HepG2 (cell line): ENCODE data around the gene UBE2D3. TPM values are rescaled to one million over a fixed set of nuclear protein-coding genes. Genes with fewer than 3 reads are reported as not detected.

ENCODE experiments used
- FOSL2 ChIP-seq: sonication (generic); formaldehyde crosslinking; IDR thresholded peaks from 2 replicates; pipeline ENCODE4 v1.4.0; 2020; ENCODE audit warnings: missing genetic modification reagents
- HDAC1 ChIP-seq: sonication (generic); formaldehyde crosslinking; IDR thresholded peaks from 2 replicates; pipeline ENCODE4 v1.5.1; 2020; ENCODE audit warnings: mild to moderate bottlenecking, missing genetic modification reagents
- KIAA2018 ChIP-seq: sonication (generic); formaldehyde crosslinking; IDR thresholded peaks from 2 replicates; pipeline ENCODE4 v1.5.0; 2020; ENCODE audit warnings: mild to moderate bottlenecking, missing genetic modification reagents, borderline replicate concordance
- NR2F6 ChIP-seq, 2 experiments: IDR thresholded peaks; 2 replicates each; pipeline ENCODE4 v1.6.1; 2016; ENCODE audit warnings: antibody characterized with exemption in 1 of 2, mild to moderate bottlenecking in 1 of 2
- RELA ChIP-seq: sonication (generic); formaldehyde crosslinking; IDR thresholded peaks from 2 replicates; pipeline ENCODE4 v1.4.0; 2020; ENCODE audit warnings: missing genetic modification reagents
- SKI ChIP-seq: fragments of 450-650 bp; IDR thresholded peaks from one replicate; pipeline ENCODE4 v1.6.1; 2018; ENCODE audit warnings: mild to moderate bottlenecking; ENCODE audit not compliant: partially characterized antibody
- TBX3 ChIP-seq: fragments of 450-650 bp; IDR thresholded peaks from 2 replicates; pipeline ENCODE4 v1.6.1; 2017; ENCODE audit warnings: antibody characterized with exemption, mild to moderate bottlenecking, inconsistent platforms, borderline replicate concordance
- ZNF234 ChIP-seq: sonication (generic); formaldehyde crosslinking; conservative IDR thresholded peaks from 2 replicates; pipeline ENCODE4 v1.5.1; 2020; ENCODE audit warnings: mild to moderate bottlenecking, missing genetic modification reagents
- ZNF883 ChIP-seq: sonication (generic); formaldehyde crosslinking; IDR thresholded peaks from 2 replicates; pipeline ENCODE4 v1.5.1; 2020; ENCODE audit warnings: mild to moderate bottlenecking, missing genetic modification reagents; ENCODE audit errors: not compliant biosample characterization
- polyA plus RNA-seq, 8 experiments: library from polyadenylated mRNA; depleted of rRNA in 3 of 8; stranded (reverse) in 7 of 8; unstranded in 1 of 8; fragments of >200 nt; fragmentation: Illumina TruSeq in 4 of 8; extraction: Trizol in 4 of 8; gene quantifications; 2 replicates each; pipeline versions ENCODE4 v1.2.1 to v1.2.3, GENCODE V29; 2011 to 2016; ENCODE audit warnings: low read depth in 4 of 8, missing spikeins in 1 of 8, mixed read lengths in 1 of 8; ENCODE audit not compliant: insufficient read depth in 1 of 8
- total RNA-seq, 5 experiments: library from RNA; depleted of rRNA; stranded (reverse); fragments of >200 nt; fragmentation: Illumina TruSeq; extraction: Trizol; gene quantifications; 2 replicates each; pipeline ENCODE4 v1.2.3, GENCODE V29; 2016; ENCODE audit warnings: low read depth in 1 of 5
- TF ChIP-seq, protein P1 (sequence below): sonication (generic); formaldehyde crosslinking; IDR thresholded peaks from 2 replicates; pipeline ENCODE4 v1.9.0; 2021; ENCODE audit warnings: missing genetic modification reagents, borderline replicate concordance
- TF ChIP-seq, protein P2 (sequence below): sonication (generic); formaldehyde crosslinking; IDR thresholded peaks from 2 replicates; pipeline ENCODE4 v1.4.0; 2020; ENCODE audit warnings: missing genetic modification reagents, borderline replicate concordance
- TF ChIP-seq, protein P3 (sequence below): sonication (generic); formaldehyde crosslinking; IDR thresholded peaks from 2 replicates; pipeline ENCODE4 v1.9.0; 2021; ENCODE audit warnings: missing genetic modification reagents, mild to moderate bottlenecking, borderline replicate concordance

UBE2D3 gene
- total and polyA plus RNA-seq, 2 of the 13 experiments (the other 11 are each of a cell fraction or from before 2014, with no cell fraction given) = 224 to 293 TPM

DNA sequence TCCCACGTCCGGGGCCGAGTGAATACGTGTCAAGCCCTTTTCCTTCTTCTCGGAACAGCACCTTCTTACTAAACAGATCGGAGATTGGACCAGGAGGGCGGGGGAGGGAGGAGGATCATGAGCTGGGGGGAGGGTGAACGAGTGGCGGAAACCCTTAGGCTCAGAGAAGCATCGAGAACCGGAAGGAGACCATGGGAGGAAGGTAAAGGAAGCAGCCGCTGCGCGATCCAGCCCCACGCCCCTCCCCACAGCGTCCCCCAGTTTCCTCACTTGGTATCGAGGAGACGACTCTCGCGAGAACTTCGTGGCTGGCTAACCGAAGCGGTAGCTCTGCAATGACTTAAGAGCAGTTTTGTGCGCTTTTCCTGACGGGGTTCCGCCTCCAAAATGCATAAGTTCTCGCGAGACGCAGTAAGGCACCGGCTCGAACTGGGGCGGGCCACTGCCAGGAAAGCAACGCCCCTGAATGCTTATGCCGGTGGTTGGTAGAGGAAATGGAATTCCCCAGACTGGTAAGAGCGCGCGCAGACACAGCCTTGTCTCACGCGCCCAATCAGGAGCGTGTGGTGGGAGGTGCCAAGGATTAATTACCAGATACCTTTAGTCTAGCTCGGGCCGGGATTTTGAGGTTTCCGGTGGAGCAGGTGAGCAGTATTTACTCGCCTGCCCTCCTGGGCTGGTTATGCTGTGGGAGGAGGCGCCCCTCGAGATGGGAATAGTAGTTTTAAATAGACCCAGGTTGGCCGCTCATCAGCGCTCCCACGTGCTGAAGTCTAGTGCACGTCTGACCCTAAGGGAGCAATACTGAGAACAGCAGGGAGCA is 534 bp upstream of the UBE2D3 start (continued):
- TF ChIP-seq, protein P1, sequence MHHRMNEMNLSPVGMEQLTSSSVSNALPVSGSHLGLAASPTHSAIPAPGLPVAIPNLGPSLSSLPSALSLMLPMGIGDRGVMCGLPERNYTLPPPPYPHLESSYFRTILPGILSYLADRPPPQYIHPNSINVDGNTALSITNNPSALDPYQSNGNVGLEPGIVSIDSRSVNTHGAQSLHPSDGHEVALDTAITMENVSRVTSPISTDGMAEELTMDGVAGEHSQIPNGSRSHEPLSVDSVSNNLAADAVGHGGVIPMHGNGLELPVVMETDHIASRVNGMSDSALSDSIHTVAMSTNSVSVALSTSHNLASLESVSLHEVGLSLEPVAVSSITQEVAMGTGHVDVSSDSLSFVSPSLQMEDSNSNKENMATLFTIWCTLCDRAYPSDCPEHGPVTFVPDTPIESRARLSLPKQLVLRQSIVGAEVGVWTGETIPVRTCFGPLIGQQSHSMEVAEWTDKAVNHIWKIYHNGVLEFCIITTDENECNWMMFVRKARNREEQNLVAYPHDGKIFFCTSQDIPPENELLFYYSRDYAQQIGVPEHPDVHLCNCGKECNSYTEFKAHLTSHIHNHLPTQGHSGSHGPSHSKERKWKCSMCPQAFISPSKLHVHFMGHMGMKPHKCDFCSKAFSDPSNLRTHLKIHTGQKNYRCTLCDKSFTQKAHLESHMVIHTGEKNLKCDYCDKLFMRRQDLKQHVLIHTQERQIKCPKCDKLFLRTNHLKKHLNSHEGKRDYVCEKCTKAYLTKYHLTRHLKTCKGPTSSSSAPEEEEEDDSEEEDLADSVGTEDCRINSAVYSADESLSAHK (CRISPR knock-in tag) = no peak
- TF ChIP-seq ZNF883 = no peak
- TF ChIP-seq SKI = peak; percentile 2
- peak; percentile 34; the same call in 1 of the 2 replicates for TF ChIP-seq ZNF234
- peak; percentile 57; the same call in 1 of the 2 replicates for TF ChIP-seq KIAA2018 (CRISPR knock-in tag)
- TF ChIP-seq RELA (CRISPR knock-in tag) = 0 out of 2 replicates have a peak, but pooled peaks have one; percentile 44
- TF ChIP-seq, protein P2, sequence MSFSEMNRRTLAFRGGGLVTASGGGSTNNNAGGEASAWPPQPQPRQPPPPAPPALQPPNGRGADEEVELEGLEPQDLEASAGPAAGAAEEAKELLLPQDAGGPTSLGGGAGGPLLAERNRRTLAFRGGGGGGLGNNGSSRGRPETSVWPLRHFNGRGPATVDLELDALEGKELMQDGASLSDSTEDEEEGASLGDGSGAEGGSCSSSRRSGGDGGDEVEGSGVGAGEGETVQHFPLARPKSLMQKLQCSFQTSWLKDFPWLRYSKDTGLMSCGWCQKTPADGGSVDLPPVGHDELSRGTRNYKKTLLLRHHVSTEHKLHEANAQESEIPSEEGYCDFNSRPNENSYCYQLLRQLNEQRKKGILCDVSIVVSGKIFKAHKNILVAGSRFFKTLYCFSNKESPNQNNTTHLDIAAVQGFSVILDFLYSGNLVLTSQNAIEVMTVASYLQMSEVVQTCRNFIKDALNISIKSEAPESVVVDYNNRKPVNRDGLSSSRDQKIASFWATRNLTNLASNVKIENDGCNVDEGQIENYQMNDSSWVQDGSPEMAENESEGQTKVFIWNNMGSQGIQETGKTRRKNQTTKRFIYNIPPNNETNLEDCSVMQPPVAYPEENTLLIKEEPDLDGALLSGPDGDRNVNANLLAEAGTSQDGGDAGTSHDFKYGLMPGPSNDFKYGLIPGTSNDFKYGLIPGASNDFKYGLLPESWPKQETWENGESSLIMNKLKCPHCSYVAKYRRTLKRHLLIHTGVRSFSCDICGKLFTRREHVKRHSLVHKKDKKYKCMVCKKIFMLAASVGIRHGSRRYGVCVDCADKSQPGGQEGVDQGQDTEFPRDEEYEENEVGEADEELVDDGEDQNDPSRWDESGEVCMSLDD (CRISPR knock-in tag) = no peak
- no peak; the same call in 1 of the 2 replicates for TF ChIP-seq FOSL2 (CRISPR knock-in tag)
- no peak for TF ChIP-seq HDAC1 (CRISPR knock-in tag)
- peak; percentile 84 for TF ChIP-seq TBX3
- no peak for TF ChIP-seq NR2F6 (IDR thresholded peaks at IDR 0.05)
- TF ChIP-seq NR2F6 (CRISPR knock-in tag; IDR thresholded peaks at IDR 0.05) = 0 out of 2 replicates have a peak, but pooled peaks have one; percentile 3
- TF ChIP-seq, protein P3, sequence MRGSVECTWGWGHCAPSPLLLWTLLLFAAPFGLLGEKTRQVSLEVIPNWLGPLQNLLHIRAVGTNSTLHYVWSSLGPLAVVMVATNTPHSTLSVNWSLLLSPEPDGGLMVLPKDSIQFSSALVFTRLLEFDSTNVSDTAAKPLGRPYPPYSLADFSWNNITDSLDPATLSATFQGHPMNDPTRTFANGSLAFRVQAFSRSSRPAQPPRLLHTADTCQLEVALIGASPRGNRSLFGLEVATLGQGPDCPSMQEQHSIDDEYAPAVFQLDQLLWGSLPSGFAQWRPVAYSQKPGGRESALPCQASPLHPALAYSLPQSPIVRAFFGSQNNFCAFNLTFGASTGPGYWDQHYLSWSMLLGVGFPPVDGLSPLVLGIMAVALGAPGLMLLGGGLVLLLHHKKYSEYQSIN = no peak; the same call in 1 of the 2 replicates
